ENCODE data around the gene SNTB2.

Gene SNTB2

DNA sequence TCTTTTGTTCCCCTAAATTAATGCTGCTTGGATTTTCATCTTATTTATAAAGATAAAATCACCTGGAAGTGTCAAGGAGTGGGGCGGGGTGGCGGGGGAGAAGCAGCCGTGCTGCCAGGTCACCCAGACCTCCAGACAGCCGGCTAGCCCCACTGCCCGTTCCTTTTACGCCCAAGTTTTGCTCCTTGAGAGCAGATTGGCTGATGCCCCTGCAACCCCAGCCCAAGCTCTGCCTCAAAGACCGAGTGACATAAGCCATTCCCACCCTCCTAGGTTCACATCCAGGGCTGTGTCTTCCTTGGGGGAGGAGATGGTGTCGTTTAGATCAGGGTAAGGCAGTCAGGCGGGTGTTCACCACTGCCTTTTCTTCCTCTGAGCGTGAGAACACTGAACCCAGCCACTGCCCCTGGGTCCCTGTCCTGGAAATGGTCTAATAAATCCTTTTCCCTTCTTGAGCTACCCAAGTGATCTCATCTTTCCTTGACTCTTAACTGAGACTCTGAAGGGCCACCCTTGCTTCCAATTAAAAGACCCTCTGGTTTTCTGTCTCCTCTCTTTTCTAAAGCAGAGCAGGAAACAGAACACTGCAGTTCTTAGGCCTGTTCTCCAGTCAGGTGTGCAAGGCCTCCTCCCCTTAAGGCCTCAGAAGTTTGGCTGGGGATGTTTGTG is 137.8 kb downstream of the SNTB2 start:
- TF ChIP-seq, protein P1, sequence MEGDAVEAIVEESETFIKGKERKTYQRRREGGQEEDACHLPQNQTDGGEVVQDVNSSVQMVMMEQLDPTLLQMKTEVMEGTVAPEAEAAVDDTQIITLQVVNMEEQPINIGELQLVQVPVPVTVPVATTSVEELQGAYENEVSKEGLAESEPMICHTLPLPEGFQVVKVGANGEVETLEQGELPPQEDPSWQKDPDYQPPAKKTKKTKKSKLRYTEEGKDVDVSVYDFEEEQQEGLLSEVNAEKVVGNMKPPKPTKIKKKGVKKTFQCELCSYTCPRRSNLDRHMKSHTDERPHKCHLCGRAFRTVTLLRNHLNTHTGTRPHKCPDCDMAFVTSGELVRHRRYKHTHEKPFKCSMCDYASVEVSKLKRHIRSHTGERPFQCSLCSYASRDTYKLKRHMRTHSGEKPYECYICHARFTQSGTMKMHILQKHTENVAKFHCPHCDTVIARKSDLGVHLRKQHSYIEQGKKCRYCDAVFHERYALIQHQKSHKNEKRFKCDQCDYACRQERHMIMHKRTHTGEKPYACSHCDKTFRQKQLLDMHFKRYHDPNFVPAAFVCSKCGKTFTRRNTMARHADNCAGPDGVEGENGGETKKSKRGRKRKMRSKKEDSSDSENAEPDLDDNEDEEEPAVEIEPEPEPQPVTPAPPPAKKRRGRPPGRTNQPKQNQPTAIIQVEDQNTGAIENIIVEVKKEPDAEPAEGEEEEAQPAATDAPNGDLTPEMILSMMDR (IDR thresholded peaks at IDR 0.05; ENCODE audit: insufficient read depth, low read depth, low read length, missing control alignments), result no peak
- no peak for DNase-seq (ENCODE audit: low read depth)
- no peak overlapping the region for H3K4me3 ChIP-seq (ENCODE audit: low read depth, low read length)

DNA sequence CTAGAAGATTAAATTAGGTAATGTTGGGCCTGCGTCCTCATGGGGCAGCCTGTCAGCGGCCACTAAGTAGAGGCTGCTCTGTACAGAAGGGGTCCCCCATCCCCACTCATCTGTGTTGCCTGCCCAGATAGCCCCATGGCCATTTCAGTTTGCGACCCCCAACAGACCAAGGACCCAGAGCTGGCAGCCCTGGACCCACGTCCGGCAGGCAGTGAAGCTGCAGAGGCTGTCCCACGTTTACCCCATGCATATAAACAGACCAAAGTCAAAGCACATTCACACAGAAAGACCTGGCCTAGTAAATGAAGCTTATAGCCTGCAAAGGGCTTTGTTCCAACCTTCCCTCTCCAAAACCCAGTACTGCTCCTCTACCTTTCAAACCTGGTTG is 138.8 kb downstream of the SNTB2 start:
- no peak overlapping the region for H3K4me3 ChIP-seq (ENCODE audit: low read depth, low read length)
- TF ChIP-seq, protein P1 (IDR thresholded peaks at IDR 0.05; ENCODE audit: insufficient read depth, low read depth, low read length, missing control alignments), result no peak
- no peak for DNase-seq (ENCODE audit: low read depth)

- H3K4me3 ChIP-seq (ENCODE audit: low read depth, low read length), result no peak overlapping the region
- DNase-seq (ENCODE audit: low read depth), result no peak
- TF ChIP-seq, protein P1 (IDR thresholded peaks at IDR 0.05; ENCODE audit: insufficient read depth, low read depth, low read length, missing control alignments), result no peak
Measured at GRCh38 chr16:69326172-69326873, 139.4 kb downstream of the SNTB2 start.

- no peak overlapping the region for H3K4me3 ChIP-seq (ENCODE audit: low read depth, low read length)
- TF ChIP-seq, protein P1 (IDR thresholded peaks at IDR 0.05; ENCODE audit: insufficient read depth, low read depth, low read length, missing control alignments), result no peak
- DNase-seq (ENCODE audit: low read depth), result no peak
Measured at GRCh38 chr16:69327585-69328310, 140.8 kb downstream of the SNTB2 start.

- TF ChIP-seq, protein P1 (IDR thresholded peaks at IDR 0.05; ENCODE audit: insufficient read depth, low read depth, low read length, missing control alignments), result no peak
- peak; percentile 25 for DNase-seq (ENCODE audit: low read depth)
- H3K4me3 ChIP-seq (ENCODE audit: low read depth, low read length), result peak overlapping the region; percentile 78
Measured at GRCh38 chr16:69328854-69329316, 141.9 kb downstream of the SNTB2 start.

- H3K4me3 ChIP-seq (ENCODE audit: low read depth, low read length), result peak overlapping the region; percentile 78
- TF ChIP-seq, protein P1 (IDR thresholded peaks at IDR 0.05; ENCODE audit: insufficient read depth, low read depth, low read length, missing control alignments), result no peak
- DNase-seq (ENCODE audit: low read depth), result peak; percentile 52
Measured at GRCh38 chr16:69329369-69330285, 142.7 kb downstream of the SNTB2 start.
